GM21515 (cell line): ENCODE results near the gene MAPK8.

Experiments
- ATAC-seq: cut with Tn5 transposase; IDR thresholded peaks from one replicate; pipeline ENCODE4 v1.9.1; 2021; ENCODE audit not compliant: unreplicated experiment

Gene MAPK8

GRCh38 chr10:48447356-48448215 lies 141.1 kb downstream of the MAPK8 start:
- no peak for ATAC-seq

GRCh38 chr10:48448796-48449195 lies 142.3 kb downstream of the MAPK8 start:
- ATAC-seq: no peak

- no peak for ATAC-seq
Observed at GRCh38 chr10:48449501-48450232, 143.2 kb downstream of the MAPK8 start.

GRCh38 chr10:48450233-48450740 lies 143.8 kb downstream of the MAPK8 start:
- no peak for ATAC-seq

- ATAC-seq: no peak
Observed at GRCh38 chr10:48450741-48451466, 144.4 kb downstream of the MAPK8 start.

GRCh38 chr10:48451969-48452878 lies 145.7 kb downstream of the MAPK8 start:
- ATAC-seq: no peak

- ATAC-seq: no peak
Observed at GRCh38 chr10:48452879-48453412, 146.5 kb downstream of the MAPK8 start.

- no peak for ATAC-seq
Observed at GRCh38 chr10:48453451-48454301, 147.2 kb downstream of the MAPK8 start.

- ATAC-seq: no peak
Observed at GRCh38 chr10:48454302-48455054, 148.0 kb downstream of the MAPK8 start.

- ATAC-seq: no peak
Observed at GRCh38 chr10:48455055-48455391, 148.5 kb downstream of the MAPK8 start.

GRCh38 chr10:48455392-48456151 lies 149.1 kb downstream of the MAPK8 start:
- no peak for ATAC-seq

- ATAC-seq: no peak
Observed at GRCh38 chr10:48456361-48456804, 149.9 kb downstream of the MAPK8 start.

GRCh38 chr10:48456808-48457761 lies 150.6 kb downstream of the MAPK8 start:
- ATAC-seq: no peak

- ATAC-seq: no peak
Observed at GRCh38 chr10:48457949-48458661, 151.6 kb downstream of the MAPK8 start.

- no peak for ATAC-seq
Observed at GRCh38 chr10:48458662-48459048, 152.2 kb downstream of the MAPK8 start.
